Muscle of back (tissue), 11 donors: ENCODE data around the gene OARD1. TPM values are rescaled to one million over a fixed set of nuclear protein-coding genes. Genes with fewer than 3 reads are reported as not detected.

Experiments used
- DNase-seq, 3 donors: peaks; one replicate each; pipeline versions ENCODE4 v3.0.0 to v3.0.0-alpha.2; 2013
- polyA plus RNA-seq, 10 donors: library from polyadenylated mRNA; unstranded; fragments of 120-200 nt; gene quantifications; one replicate each; pipeline ENCODE4 v1.2.1, GENCODE V29; 2013; ENCODE audit not compliant: insufficient read length in 10 of 10

Gene OARD1
- polyA plus RNA-seq, 10 donors = 14.3 to 20.6 (median 17.1) TPM

DNA sequence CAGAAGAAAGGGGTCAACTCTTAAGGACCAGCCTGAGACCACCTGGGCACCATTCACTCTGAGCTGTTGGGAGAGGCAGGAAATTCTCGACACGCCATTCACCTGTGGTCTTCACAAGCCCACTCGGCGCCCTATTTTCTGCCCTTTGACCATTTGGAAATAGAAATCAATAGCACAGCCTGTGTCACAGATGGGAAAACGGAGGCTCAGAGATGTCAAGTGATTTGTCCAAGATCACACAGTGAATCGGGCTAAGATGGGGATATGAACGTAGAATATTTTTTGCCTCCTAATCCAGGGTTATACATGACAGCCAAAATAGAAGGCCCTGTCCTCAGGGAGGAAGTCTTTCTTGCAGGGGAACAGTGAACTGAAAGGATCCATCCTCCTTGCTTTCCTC lies 22.2 kb downstream of the OARD1 start:
- DNase-seq = no peak

DNA sequence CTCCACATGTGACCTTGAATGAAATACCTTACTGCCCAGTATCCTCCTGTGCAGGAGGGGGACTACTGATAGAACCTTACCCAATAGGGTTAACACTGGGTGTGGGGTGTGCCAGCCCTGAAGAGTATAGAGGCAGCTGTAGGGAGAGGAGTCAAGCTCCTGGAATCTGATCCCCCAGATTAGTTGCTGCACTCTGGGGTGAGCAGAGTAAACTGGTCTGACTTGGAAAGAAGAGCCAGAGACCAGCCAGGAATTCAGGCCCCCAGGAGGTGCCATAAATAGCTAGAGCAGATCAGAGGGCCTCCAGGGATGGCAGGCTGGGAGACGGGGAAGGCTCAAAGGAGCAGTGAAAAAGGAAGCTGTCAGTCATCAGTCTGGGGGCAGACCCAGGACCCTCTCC lies 22.6 kb downstream of the OARD1 start:
- peak; percentile 35 to 65 (median 40) for DNase-seq

DNA sequence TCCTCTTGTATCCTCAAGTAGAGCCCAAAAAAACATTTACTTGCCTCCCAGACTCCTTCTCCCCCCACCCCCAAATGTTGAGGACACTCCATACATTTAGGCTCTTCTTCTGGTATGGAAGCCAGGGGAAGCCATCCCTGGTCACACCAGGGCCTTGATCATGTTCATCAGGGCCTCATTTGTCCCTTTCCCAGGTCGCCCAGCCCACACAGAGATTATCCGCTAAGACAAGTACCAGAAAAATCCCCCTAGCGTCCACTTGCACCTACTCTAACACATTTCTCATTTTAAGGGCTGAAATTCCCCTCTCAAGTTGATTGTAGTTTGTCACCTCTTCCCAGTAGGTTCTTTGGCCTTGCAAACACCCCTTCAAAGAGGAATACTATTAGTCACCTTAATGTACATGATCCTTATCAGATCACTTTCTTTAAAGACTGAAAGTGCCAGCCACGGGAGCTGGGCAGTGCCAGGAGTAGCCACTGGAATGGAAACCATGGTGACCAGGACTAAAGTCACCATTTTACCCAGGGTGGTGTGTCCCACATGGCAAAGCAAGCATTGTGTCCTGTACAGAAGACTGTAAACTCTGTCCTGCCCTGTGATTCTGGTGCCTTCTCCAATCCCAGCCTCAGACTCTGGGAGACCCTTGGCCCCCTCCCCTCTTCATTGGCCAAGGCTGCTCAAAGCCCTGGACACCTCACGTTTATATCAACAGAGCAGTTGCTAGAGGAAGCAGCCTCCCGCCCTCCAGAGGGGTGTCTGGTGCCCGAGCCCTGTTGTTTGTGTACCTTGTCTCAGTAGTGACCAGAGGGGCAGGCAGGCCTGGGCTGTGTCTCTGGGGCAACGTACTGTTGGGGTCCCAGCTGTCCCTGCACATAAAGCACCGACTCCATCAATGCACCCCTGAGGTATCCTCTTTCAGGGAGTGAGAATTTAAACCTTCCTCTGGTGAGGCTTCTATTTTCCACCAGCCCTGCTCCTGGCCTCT lies 24.1 kb downstream of the OARD1 start:
- peak in 1 of 3 donors; percentile 41 for DNase-seq

DNA sequence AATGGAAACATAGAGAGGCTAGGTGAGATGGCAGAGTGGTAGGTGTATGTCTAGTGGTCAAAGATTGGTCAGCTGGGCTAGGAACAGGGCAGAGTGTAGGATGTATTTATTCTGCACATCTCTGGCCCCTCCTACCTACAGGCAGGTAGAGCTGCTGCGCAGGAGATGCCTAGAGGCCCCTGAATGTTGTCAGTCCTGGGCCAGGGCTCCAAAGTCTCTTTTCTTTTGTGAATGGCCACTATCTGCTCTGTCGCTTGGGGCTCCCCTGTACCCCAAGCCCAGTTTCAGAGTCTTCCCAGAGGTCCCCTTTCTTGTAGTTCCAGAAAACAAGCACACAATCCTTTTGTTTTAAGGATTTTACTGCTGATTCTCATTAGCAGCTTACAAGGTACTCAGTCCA lies 24.9 kb downstream of the OARD1 start:
- DNase-seq = no peak

DNA sequence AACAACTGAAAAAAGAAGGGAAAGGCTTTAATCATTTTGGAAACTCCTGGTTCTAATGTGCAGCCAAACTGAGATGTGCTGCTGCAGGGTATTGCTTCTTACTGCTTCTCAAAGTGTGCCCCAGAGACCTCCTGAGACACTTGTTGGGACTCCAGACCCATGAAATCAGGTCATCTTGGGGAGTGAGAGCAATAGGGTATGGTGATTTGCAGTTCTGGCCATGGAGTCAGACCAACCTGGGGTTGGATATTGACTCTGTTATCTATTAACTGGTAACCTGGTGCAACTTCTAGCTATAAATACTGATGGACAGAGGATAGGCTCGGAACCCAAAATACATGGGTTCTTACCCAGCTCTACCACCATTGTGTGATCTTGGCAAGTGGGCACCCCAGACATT lies 26.1 kb downstream of the OARD1 start:
- DNase-seq = no peak

DNA sequence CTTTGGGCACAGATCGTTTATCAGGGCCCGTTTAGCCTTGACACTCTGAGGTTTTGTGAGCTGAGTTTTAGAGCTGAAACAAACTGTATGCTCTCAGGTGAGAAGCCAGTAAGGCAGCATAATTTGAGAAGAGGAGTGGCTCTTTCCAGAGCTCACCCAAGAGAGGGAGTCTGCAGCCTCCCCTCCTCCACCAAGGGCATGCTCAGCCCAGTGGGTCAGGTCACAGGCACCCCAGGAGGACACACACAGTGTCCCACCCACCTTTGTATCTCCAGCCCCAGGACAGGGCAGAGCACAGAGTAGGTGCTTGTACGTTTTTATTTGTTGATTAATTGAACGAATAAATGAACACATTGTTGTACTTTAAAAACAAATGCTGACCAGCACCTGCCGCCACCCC lies 26.5 kb downstream of the OARD1 start:
- no peak for DNase-seq

DNA sequence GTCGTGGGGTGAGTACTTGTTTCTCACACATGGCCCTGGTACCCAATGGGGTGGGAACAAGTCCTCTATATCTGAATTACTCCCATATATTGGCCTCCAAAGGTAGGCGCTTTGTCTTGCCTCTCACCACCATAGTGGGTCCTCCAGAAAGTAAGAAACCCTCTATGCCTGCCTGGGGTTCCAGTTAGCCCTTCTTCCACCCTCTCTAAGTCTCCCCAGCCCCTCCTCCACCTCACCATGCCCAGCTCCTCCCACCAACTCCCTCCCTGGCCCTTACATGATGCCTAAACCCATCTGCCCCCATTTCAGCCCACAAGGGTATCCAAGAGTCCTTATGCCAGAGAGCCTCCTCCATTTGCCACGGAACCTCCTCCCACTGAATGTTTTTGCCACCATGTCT lies 29.0 kb downstream of the OARD1 start:
- no peak for DNase-seq

DNA sequence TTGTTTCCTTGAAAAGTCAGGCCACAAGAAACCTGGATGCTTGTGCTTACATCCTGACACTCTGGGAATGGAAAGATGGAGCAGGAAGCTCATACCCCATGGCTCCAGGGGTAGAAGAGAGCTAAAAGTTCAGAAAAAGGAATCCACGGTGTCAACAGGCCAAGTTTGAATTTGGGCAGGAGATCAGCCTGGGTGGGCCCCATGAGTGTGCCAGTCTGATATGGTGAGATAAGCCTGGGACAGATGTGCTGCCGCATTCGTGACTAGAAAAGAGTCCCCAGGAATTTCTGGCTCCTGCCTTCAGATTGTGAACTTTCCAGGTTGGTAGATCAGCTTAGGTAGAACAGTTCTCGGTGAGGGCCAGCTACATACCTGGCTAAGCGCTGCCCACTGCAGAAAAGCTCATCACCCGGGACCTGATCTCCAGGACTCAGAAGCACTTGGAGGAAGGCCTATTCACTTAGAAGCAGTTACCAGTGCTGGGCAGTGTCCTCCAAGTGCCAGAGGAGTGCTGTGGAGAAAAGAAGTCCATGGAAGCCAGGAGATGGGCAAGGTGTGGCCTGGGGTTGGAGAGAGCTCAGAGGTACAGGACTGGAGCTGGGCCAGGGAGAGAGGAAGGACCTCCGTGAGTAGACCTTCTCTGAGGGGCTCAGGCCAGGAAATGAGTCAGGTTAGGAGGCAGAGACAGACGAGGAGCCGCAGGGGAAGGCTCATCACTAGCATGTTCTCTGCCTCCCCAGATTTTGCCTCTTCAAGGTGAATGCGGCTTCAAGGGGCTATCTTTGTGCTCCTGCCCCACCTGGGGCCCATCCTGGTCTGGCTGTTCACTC lies 29.7 kb downstream of the OARD1 start, which contains the start of gene TSPO2:
Gene TSPO2, plus strand, starts transcription at position 242 of the 830 bp plus-strand sequence. Its CDS starts 519 bp downstream, at position 761.
- DNase-seq = no peak

DNA sequence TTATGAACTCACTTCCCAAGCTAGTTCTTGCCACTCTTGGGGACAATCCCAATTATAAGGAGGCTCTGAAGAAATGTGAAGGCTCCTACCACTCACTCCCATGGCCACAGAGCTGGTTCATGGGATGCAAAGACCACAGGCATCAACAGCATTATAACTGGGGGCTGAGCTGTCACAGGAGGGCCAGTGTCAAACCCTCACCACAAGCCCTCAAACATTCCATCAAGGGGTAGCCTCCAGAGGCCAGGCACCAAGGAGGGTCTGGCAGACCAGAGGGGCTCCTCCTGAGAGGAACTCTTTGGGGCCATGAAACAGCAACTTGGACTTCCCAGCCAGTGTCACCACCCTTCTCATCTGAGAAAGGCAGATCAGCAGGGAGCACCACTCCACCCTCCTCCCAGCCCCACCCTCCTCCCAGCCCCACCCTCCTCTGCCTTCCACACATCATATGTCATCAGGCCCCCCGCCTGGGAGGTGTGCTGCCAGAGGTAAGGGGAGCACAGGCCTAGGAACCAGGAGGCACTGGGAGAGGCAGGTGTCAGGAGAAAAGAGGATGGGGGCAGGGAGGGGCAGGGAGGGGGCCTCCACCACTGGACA lies 31.1 kb downstream of the OARD1 start:
- no peak for DNase-seq

DNA sequence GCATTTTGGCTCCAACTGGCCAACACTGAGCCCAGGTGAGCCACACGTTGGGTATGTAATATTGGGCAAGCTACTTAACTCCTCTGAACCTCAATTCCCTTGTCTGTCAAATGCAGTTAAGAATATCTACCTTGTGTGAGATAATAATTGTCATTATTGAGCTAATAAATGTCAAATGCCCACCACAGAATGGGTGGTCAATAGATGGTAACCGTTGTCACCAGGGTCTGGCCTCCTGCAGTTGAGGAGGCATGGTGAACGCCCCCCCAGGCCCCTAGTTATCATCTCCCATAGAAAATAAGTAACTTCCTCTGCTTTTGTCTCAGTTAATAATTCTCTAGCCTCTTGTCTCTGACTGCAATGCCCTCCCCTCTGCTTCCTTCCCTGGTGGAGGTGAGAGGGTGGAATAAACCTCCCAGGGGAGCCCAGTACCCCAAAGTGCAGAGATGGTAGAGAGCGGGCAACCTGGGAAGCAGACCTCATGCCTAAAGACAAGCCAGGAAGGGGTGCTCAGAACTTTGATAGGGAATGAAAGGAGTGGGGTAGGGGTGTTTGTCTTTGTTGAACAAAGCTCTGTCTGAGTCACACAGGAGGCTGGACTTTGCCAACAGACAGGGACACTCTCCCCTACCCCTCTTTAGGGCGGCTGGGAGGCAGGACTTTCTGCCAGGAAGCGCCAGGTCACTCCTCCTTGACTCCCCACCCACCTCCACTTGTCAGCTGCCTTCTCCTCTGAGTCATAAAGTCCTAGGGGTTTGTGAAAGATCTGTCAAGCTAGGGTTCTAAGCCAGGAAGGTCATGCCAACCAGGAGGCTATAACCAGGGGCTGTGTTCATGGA lies 31.8 kb downstream of the OARD1 start:
- DNase-seq = no peak

DNA sequence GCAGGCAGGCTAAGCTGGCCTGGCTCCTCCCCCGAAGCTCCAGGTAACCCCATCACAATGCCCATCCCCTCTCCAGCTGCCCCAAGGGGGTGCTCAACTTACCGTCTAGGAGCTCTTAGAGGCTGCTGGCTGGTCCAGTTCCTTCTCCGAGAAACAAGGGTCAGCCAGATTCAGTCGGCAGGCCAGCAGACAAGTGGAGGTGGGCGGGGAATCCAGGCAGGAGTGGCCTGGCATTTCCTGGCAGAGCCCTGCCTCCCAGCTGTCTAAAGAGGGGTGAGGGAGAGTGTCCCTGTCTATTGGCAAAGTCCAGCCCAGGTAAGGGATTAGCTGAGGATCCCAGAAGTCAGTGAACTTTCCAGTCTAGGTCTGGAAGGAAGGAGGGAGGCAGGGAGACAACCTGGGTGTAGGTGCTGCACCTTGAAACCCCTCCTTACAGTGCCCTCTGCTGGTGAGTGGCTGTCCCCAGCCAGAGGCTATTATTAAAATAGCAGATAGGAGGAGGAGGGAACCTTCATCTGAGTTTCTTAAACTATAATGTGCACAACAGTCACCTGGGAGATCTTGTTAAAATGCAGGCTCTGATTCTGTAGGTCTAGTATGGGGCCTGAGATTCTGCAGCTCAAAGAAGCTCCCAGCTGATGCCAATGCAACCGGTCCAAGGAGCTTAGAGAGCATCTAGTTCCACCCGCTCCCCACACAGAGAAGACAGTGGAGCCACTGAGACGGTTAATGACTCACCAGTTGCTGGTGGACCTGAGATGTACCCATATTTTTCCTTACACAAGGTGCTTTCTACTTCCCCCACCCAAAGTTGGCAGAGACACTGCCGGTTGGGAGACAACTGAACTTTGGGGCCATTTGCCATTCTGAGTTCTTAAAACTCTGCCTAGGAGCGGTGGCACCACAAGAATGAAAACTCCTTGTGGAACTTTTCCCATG lies 32.8 kb downstream of the OARD1 start, which contains the start of gene UNC5CL:
Gene UNC5CL, minus strand, starts transcription at position 162 of the 939 bp plus-strand sequence. CDS start 4,147 bp downstream, outside the sequence.
- DNase-seq = no peak

DNA sequence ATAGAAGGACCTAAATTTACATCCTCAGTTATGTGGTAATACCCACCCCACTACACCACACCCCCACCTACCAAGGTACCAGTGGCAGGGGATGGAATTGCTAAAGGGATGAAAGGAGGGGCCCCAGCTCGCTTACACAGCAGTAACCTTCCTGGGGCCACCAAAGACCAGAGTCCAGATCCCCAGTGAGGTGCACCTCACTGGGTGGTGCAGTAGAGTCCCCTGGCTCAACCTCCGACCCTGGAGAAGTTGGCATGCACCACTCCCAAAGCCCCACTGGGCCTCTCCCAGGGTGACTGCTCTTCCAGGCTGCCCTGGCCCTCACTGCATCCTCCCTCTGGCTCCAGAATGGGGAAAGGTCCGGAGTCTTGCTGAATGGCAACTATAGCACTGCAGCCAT lies 34.0 kb downstream of the OARD1 start:
- DNase-seq = no peak

DNA sequence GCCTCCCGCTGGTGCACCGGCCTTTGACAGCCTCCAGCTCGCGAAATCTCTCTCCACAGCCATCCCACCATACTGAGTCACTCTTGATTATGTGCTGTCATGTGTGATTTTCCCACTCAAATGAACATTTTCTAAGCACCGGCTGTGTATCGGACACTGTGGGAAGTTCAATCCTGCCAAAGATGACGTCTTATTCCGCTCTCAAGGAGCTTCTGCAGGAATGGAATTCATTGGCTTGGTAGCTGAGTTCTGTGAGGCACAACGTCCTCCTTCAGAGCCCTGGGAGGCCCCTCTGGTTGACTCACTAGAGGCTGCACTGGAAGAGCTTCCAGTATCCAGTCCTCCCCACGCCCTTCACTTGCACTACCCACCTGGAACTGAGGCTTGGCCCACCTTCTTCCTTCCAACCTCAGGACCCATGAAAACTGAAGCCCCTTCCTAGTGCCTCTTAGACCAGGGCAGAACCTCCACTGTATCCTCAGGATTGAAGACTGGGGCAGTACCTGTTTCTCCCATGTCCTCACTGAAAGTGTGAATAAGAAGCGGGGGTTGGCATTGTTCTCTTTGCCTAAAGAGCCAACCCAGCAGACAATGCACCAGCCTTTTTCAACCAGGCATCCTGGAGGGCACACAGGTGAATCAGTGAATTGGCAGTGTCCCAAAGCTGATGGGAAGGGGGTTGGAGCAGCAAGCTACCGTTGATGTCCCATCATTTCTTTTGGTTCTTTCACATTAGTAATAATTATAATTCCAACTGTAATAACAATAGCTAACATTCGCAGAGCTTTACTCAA lies 34.9 kb downstream of the OARD1 start:
- DNase-seq = no peak

DNA sequence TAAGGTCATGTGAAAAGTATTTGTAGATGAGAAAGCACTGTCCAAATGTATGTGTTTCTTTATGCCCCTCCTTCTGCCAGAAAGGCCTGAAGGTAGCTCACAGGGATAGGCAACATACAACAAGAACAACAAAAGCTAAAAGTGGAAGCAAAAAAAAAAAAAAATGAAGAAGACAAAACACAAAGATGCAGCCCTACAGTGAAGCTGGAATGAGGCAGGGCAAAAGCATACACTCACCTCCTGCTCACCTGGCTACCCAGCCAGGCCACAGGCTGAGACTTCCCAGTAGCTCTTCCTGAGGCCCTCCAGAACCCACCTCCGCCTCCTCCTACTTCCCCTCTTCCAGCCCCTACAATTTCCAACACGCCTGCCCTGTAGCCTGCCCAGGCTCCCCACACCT lies 35.6 kb downstream of the OARD1 start:
- no peak for DNase-seq

DNA sequence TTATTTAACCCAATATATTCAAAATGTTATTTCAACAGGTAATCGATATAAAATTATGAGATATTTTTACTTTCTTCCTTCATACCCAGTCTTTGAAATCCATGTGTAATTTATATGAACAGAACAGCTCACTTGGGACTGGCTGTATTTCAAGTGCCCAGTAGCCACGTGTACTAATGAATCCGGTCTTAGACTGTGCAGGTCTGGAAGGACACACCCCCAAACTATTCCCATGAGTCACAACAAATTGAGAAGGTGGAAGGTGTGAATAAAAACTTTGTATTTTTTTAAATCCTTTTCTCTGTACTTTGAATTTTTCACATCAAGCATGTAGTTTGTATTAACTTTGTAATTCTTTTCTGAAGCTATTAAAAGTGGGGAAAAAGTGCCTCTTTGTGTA lies 36.0 kb downstream of the OARD1 start:
- DNase-seq = no peak

DNA sequence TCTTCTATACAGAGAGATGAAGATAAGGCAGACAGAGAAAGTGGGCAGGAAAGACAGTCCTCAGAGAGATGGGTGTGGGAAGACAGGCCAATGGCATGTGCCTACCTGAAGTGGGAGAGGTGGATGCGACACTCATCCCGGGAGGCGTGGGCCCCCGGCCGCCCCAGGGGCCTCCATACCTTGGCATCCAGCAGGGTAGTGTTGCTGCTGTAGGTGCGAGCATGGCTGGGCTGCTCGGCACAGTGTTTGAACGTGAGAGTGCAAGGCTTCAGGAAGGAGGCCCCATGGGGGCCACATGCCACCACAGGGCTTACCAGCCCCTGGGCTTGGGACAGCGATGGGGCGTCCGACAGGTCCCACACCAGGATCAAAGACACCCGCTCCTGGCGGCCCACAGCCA lies 38.4 kb downstream of the OARD1 start:
- no peak for DNase-seq

DNA sequence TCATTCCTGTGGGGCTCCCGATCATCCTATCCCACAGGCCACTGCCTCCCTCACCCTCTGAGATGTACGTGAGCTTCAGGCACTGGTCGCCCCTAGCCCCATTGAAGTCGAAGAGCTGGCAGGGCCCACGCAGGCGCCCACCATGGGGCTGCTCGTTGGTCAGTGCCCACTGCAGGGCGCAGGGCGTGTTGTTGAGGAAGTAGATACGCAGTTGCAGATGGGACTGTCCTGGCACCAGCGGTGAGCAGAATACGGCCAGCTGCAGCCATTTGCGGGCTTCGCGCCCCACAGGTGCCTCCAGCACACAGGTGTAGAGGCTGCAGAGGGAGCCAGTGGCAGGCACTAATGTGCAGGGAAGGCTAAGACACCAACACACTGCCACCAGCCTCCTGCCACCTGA lies 39.3 kb downstream of the OARD1 start:
- no peak for DNase-seq

DNA sequence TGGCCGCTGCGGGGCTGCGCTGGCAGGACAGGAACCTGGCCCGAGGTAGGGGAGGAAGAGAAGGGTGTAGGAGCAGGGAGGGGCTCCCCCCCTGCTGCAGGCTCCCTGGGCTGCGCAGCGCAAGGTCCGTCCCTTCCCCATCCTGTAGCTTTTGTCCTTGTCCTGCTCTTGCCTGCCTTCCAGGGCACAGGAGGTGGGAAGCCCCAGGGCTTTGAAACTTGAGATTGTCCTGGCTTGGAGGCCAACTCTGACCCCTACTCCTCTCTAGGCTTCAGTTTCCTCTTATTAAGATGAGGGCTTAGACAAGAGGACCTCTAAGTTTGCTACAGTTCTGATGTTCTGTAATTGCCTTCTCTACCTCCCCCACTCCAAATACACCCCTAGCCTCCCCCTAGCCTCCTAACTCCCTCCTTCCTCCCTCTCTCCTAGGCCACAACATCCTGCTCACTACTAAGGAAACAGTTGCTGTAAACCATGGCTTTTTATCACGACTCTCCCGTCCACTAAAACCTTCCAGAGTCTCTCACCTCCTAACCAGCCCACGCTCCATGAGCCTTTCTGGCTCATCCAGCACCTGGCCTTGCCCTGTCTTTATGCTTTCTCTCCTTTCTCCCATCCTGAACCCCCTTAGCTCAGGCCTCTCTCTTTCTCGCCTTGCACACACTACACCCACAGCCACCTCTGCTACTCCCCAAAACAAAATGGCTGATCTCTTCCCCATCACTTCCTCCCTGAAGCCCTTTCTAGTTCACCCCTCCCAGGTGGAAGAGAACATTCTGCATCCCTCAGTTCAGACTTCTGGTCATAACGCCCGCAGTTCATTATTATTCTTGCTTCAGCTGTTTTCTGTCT lies 43.4 kb downstream of the OARD1 start:
- DNase-seq = peak in 1 of 3 donors; percentile 30
